ENCODE measurements around the gene TPO. TPM values are rescaled to one million over a fixed set of nuclear protein-coding genes. Genes with fewer than 3 reads are reported as not detected.
"Not testable (repeated sequence)": the region's sequence is repeated elsewhere in the genome, so short reads cannot be mapped to it uniquely, and the experiment has no call there.

TPO gene
- polyA plus RNA-seq, 1 donor from 2014 or later, result not detected

DNA sequence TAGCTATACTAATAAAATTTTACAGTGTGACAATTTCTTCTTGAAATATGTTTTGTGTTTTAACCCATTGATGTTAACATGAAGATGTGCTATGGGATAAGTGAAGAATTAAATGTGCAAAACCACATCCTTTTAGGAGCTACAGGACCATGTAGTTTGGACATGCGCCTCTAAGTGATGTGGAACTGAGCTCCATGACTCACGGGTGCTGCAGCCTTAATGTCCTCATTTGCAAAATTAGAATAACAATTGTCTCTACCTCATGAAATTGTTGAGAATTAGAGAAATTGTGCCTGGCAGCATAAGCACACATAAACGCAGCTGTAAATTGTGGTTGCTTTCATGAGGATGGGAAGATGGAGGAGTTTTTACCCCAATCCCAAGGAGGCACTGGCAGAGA, 31.6 kb upstream of the TPO start:
- Histone ChIP-seq H3K27me3 (ENCODE audit: insufficient read depth, low read depth, low read length) (no peaks in the 10 kb centered on the region), H3K27ac (ENCODE audit: low read length) (no peak overlapping the region), H3K9me3 (ENCODE audit: low read length) (no peaks in the 10 kb centered on the region), H3K4me3 (ENCODE audit: low read length) (no peak overlapping the region), H3K9ac (ENCODE audit: low read length) (no peak overlapping the region), H3K36me3 (ENCODE audit: insufficient read depth, low read length) (no peaks in the 10 kb centered on the region), H2AFZ (ENCODE audit: low read depth, low read length) (no peak overlapping the region), H3K79me2 (replicated peaks; ENCODE audit: insufficient read depth, low read length) (no peaks in the 10 kb centered on the region), H3K9me2 (ENCODE audit: insufficient read depth, low read length) (no peaks in the 10 kb centered on the region), H4K20me1 (ENCODE audit: insufficient read depth) (no peaks in the 10 kb centered on the region), H3F3A (ENCODE audit: insufficient read depth, low read length, poor library complexity, severe bottlenecking) (no peaks in the 10 kb centered on the region), H3K4me2 (ENCODE audit: low read length) (no peak overlapping the region)
- no peak for TF ChIP-seq RAD21 (conservative IDR thresholded peaks at IDR 0.05)

GRCh38 chr2:1387954-1388725, 25.1 kb upstream of the TPO start:
- not testable (repeated sequence) for H4K20me1 ChIP-seq (ENCODE audit: insufficient read depth); H3K79me2 ChIP-seq (replicated peaks; ENCODE audit: insufficient read depth, low read length); H3K27me3 ChIP-seq (ENCODE audit: insufficient read depth, low read depth, low read length); H2AFZ ChIP-seq (ENCODE audit: low read depth, low read length); H3K27ac ChIP-seq (ENCODE audit: low read length); H3F3A ChIP-seq (ENCODE audit: insufficient read depth, low read length, poor library complexity, severe bottlenecking); H3K9ac ChIP-seq (ENCODE audit: low read length); H3K9me2 ChIP-seq (ENCODE audit: insufficient read depth, low read length); H3K9me3 ChIP-seq (ENCODE audit: low read length); H3K36me3 ChIP-seq (ENCODE audit: insufficient read depth, low read length); H3K4me3 ChIP-seq (ENCODE audit: low read length); H3K4me2 ChIP-seq (ENCODE audit: low read length)

- H3K9ac ChIP-seq (ENCODE audit: low read length); H2AFZ ChIP-seq (ENCODE audit: low read depth, low read length); H3K27me3 ChIP-seq (ENCODE audit: insufficient read depth, low read depth, low read length); H3F3A ChIP-seq (ENCODE audit: insufficient read depth, low read length, poor library complexity, severe bottlenecking); H3K79me2 ChIP-seq (replicated peaks; ENCODE audit: insufficient read depth, low read length); H3K36me3 ChIP-seq (ENCODE audit: insufficient read depth, low read length); H3K9me2 ChIP-seq (ENCODE audit: insufficient read depth, low read length); H3K4me3 ChIP-seq (ENCODE audit: low read length); H4K20me1 ChIP-seq (ENCODE audit: insufficient read depth); H3K27ac ChIP-seq (ENCODE audit: low read length); H3K9me3 ChIP-seq (ENCODE audit: low read length); H3K4me2 ChIP-seq (ENCODE audit: low read length): not testable (repeated sequence)
Observed at GRCh38 chr2:1390118-1390517, 23.1 kb upstream of the TPO start.

DNA sequence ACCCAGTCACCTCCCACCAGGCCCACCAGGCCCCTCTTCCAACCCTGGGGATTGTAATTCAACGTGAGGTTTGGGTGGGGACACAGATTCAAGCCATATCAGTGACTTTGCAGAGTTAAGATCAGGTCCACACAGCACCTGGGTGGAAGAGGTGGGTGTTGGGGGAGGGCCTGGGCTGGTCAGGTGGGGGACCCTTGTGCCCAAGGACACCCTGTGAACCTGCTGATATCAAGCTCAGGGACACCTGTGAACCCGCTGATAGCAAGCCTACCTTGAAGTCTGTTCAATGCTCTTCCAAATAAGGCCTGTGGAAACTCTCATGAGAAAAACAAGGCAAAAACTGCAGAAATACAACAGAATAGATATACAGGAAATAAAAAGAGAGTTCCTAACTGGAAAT, 19.9 kb upstream of the TPO start:
- H3K36me3 ChIP-seq (ENCODE audit: insufficient read depth, low read length), result no peaks in the 10 kb centered on the region
- no peaks in the 10 kb centered on the region for H3K9me3 ChIP-seq (ENCODE audit: low read length)
- no peak overlapping the region for H3K4me2 ChIP-seq (ENCODE audit: low read length)
- TF ChIP-seq SMC3 (conservative IDR thresholded peaks at IDR 0.05; ENCODE audit: poor library complexity) (no peak), MXI1 (conservative IDR thresholded peaks at IDR 0.05; ENCODE audit: poor library complexity, severe bottlenecking) (no peak), REST (IDR thresholded peaks at IDR 0.05; ENCODE audit: borderline replicate concordance) (no peak), POLR2AphosphoS5 (IDR thresholded peaks at IDR 0.05) (no peak), EZH2 (IDR thresholded peaks at IDR 0.05; ENCODE audit: borderline replicate concordance, insufficient read depth, low read length, poor library complexity, severe bottlenecking) (no peak)
- no peaks in the 10 kb centered on the region for H4K20me1 ChIP-seq (ENCODE audit: insufficient read depth)
- no peaks in the 10 kb centered on the region for H3K9me2 ChIP-seq (ENCODE audit: insufficient read depth, low read length)
- no peaks in the 10 kb centered on the region for H3F3A ChIP-seq (ENCODE audit: insufficient read depth, low read length, poor library complexity, severe bottlenecking)
- no peaks in the 10 kb centered on the region for H3K79me2 ChIP-seq (replicated peaks; ENCODE audit: insufficient read depth, low read length)
- no peak overlapping the region for H2AFZ ChIP-seq (ENCODE audit: low read depth, low read length)
- H3K4me3 ChIP-seq (ENCODE audit: low read length), result no peak overlapping the region
- no peaks in the 10 kb centered on the region for H3K27me3 ChIP-seq (ENCODE audit: insufficient read depth, low read depth, low read length)
- no peak overlapping the region for H3K9ac ChIP-seq (ENCODE audit: low read length)
- H3K27ac ChIP-seq (ENCODE audit: low read length), result no peak overlapping the region
